ENCODE results near the gene IPO4.

DNA sequence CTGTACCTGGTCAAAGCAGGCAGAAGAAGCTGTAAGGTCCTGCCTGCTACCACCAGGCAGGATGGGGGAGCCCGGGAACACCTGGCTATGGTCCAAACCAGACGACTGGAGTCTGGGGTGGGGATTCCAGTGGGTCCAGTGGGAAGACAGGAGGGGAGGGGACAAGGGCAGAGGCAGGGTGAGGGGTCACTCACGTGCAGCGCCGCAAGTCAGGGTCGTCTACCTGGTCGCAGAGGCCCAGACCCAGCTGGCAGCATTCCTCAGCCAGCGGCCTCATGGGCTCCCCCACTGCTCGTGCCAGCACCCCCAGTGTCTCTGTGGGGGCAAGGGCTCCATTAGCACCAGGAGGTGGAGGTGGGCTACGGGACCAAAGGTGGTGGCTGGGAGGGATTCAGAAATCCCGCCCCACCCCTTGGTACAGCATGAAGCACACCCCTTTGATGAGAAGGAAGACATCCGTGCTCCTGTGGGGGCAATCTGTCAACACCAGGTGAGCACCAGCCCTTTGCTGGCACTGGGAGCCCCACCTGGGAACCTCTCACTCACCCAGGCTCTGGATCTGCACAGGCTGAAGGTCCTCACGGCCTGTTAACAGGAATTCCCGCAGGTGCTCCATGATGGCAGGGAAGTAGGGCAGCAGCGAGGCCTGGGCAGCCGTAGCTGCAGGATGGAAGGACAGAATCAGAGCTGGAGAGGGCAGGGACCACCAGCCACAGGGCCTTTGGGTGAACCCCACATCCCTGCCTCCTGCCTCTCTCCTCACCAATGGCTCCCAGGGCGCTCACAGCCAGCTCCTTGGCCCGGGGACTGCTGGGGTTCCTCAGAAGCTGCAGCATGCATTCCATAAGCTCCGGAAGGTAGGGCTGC, 4.3 kb downstream of the IPO4 start:
- TF ChIP-seq, protein P1, sequence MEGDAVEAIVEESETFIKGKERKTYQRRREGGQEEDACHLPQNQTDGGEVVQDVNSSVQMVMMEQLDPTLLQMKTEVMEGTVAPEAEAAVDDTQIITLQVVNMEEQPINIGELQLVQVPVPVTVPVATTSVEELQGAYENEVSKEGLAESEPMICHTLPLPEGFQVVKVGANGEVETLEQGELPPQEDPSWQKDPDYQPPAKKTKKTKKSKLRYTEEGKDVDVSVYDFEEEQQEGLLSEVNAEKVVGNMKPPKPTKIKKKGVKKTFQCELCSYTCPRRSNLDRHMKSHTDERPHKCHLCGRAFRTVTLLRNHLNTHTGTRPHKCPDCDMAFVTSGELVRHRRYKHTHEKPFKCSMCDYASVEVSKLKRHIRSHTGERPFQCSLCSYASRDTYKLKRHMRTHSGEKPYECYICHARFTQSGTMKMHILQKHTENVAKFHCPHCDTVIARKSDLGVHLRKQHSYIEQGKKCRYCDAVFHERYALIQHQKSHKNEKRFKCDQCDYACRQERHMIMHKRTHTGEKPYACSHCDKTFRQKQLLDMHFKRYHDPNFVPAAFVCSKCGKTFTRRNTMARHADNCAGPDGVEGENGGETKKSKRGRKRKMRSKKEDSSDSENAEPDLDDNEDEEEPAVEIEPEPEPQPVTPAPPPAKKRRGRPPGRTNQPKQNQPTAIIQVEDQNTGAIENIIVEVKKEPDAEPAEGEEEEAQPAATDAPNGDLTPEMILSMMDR (IDR thresholded peaks at IDR 0.05), result no peak
- no peak for TF ChIP-seq POLR2A (IDR thresholded peaks at IDR 0.05)
- no peak for TF ChIP-seq POLR2AphosphoS5 (IDR thresholded peaks at IDR 0.05)
